ENCODE results near the gene SLC15A3.
A peak's percentile ranks its signal among the peaks of the same experiment; 100 is the strongest.

Gene SLC15A3

GRCh38 chr11:60908803-60909202, 43.2 kb downstream of the SLC15A3 start:
- peaks cover 10% of the 10 kb centered on the region for H3K9me3 ChIP-seq (ENCODE audit: insufficient read depth, low read length)
- TF ChIP-seq CTCF (IDR thresholded peaks at IDR 0.05; ENCODE audit: low read depth, low read length) (no peak), EZH2phosphoT487 (IDR thresholded peaks at IDR 0.05; ENCODE audit: low read depth) (no peak)
- peaks cover 27% of the 10 kb centered on the region for H3K79me2 ChIP-seq (ENCODE audit: low read length)
- H3K36me3 ChIP-seq (replicated peaks; ENCODE audit: low read depth, low read length): peaks cover 24% of the 10 kb centered on the region
- no peak overlapping the region for H3K27ac ChIP-seq (ENCODE audit: low read length)
- no peak overlapping the region for H3K9ac ChIP-seq (ENCODE audit: low read length)
- H3K4me3 ChIP-seq (ENCODE audit: low read length): no peak overlapping the region
- H3K27me3 ChIP-seq (ENCODE audit: low read depth, low read length): peaks cover 4% of the 10 kb centered on the region; the same call in 1 of the 2 replicates
- peaks cover 71% of the 10 kb centered on the region for H3K4me1 ChIP-seq (ENCODE audit: low read length)
- no peak overlapping the region for H3K4me2 ChIP-seq (ENCODE audit: low read length)
- H4K20me1 ChIP-seq (ENCODE audit: insufficient read depth, low read length): peaks cover 22% of the 10 kb centered on the region
- no peak overlapping the region for H2AFZ ChIP-seq (ENCODE audit: low read depth, low read length)

- H3K4me3 ChIP-seq (ENCODE audit: low read length): peak within 1 kb of the TSS; percentile 89
- peaks cover 53% of the 10 kb centered on the region for H3K4me1 ChIP-seq (ENCODE audit: low read length)
- peak within 1 kb of the TSS; percentile 82 for H3K4me2 ChIP-seq (ENCODE audit: low read length)
- peaks cover 10% of the 10 kb centered on the region for H3K9me3 ChIP-seq (ENCODE audit: insufficient read depth, low read length)
- no peak for TF ChIP-seq CTCF (IDR thresholded peaks at IDR 0.05; ENCODE audit: low read depth, low read length)
- TF ChIP-seq EZH2phosphoT487 (IDR thresholded peaks at IDR 0.05; ENCODE audit: low read depth): no peak
- H3K9ac ChIP-seq (ENCODE audit: low read length): peak within 1 kb of the TSS; percentile 87
- peaks cover 34% of the 10 kb centered on the region for H4K20me1 ChIP-seq (ENCODE audit: insufficient read depth, low read length)
- peak within 1 kb of the TSS; percentile 66 for H2AFZ ChIP-seq (ENCODE audit: low read depth, low read length)
- H3K27me3 ChIP-seq (ENCODE audit: low read depth, low read length): peaks cover 4% of the 10 kb centered on the region; the same call in 1 of the 2 replicates
- H3K79me2 ChIP-seq (ENCODE audit: low read length): peaks cover 44% of the 10 kb centered on the region
- H3K36me3 ChIP-seq (replicated peaks; ENCODE audit: low read depth, low read length): peaks cover 48% of the 10 kb centered on the region
- peak within 1 kb of the TSS; percentile 89 for H3K27ac ChIP-seq (ENCODE audit: low read length)
Measured at GRCh38 chr11:60906132-60906972, 45.6 kb downstream of the SLC15A3 start, which contains the start of gene PRPF19. TSS of gene PRPF19 (minus strand) at chr11:60906585. CDS start at chr11:60906382, 203 bp downstream.

GRCh38 chr11:60905551-60906113, 46.3 kb downstream of the SLC15A3 start:
- peaks cover 10% of the 10 kb centered on the region for H3K9me3 ChIP-seq (ENCODE audit: insufficient read depth, low read length)
- peak overlapping the region; percentile 82 for H3K4me2 ChIP-seq (ENCODE audit: low read length)
- H3K9ac ChIP-seq (ENCODE audit: low read length): peak overlapping the region; percentile 87
- peaks cover 34% of the 10 kb centered on the region for H4K20me1 ChIP-seq (ENCODE audit: insufficient read depth, low read length)
- H3K4me3 ChIP-seq (ENCODE audit: low read length): peak overlapping the region; percentile 89
- H3K27me3 ChIP-seq (ENCODE audit: low read depth, low read length): peaks cover 4% of the 10 kb centered on the region; the same call in 1 of the 2 replicates
- peaks cover 54% of the 10 kb centered on the region for H3K36me3 ChIP-seq (replicated peaks; ENCODE audit: low read depth, low read length)
- H3K4me1 ChIP-seq (ENCODE audit: low read length): peaks cover 46% of the 10 kb centered on the region
- H3K79me2 ChIP-seq (ENCODE audit: low read length): peaks cover 44% of the 10 kb centered on the region
- TF ChIP-seq CTCF (IDR thresholded peaks at IDR 0.05; ENCODE audit: low read depth, low read length) (no peak), EZH2phosphoT487 (IDR thresholded peaks at IDR 0.05; ENCODE audit: low read depth) (no peak)
- no peak overlapping the region for H2AFZ ChIP-seq (ENCODE audit: low read depth, low read length)
- peak overlapping the region; percentile 89 for H3K27ac ChIP-seq (ENCODE audit: low read length)

GRCh38 chr11:60905047-60905446, 46.9 kb downstream of the SLC15A3 start:
- peak overlapping the region; percentile 89 for H3K4me3 ChIP-seq (ENCODE audit: low read length)
- H3K27ac ChIP-seq (ENCODE audit: low read length): peak overlapping the region; percentile 89; the same call in 1 of the 2 replicates
- H3K9ac ChIP-seq (ENCODE audit: low read length): peak overlapping the region; percentile 87
- peaks cover 40% of the 10 kb centered on the region for H3K4me1 ChIP-seq (ENCODE audit: low read length)
- H3K27me3 ChIP-seq (ENCODE audit: low read depth, low read length): peaks cover 4% of the 10 kb centered on the region; the same call in 1 of the 2 replicates
- H4K20me1 ChIP-seq (ENCODE audit: insufficient read depth, low read length): peaks cover 34% of the 10 kb centered on the region
- H3K36me3 ChIP-seq (replicated peaks; ENCODE audit: low read depth, low read length): peaks cover 60% of the 10 kb centered on the region
- H2AFZ ChIP-seq (ENCODE audit: low read depth, low read length): no peak overlapping the region
- TF ChIP-seq CTCF (IDR thresholded peaks at IDR 0.05; ENCODE audit: low read depth, low read length) (no peak), EZH2phosphoT487 (IDR thresholded peaks at IDR 0.05; ENCODE audit: low read depth) (no peak)
- peaks cover 44% of the 10 kb centered on the region for H3K79me2 ChIP-seq (ENCODE audit: low read length)
- peaks cover 10% of the 10 kb centered on the region for H3K9me3 ChIP-seq (ENCODE audit: insufficient read depth, low read length)
- H3K4me2 ChIP-seq (ENCODE audit: low read length): peak overlapping the region; percentile 82
